GM12878 (cell line): ENCODE measurements around the gene SMO. TPM values are rescaled to one million over a fixed set of nuclear protein-coding genes. Genes with fewer than 3 reads are reported as not detected.

Experiments used
- CREB1 ChIP-seq: IDR thresholded peaks from 2 replicates; pipeline ENCODE4 v1.6.1; 2012; ENCODE audit warnings: low read depth, mild to moderate bottlenecking, inconsistent platforms
- DPF2 ChIP-seq: fragments of 450-650 bp; IDR thresholded peaks from 2 replicates; pipeline ENCODE4 v1.6.1; 2017; ENCODE audit warnings: mild to moderate bottlenecking
- POLR2AphosphoS5 ChIP-seq: IDR thresholded peaks from 2 replicates; pipeline ENCODE4 v1.6.1; 2011; ENCODE audit warnings: mild to moderate bottlenecking, low read length, inconsistent platforms
- POU2F2 ChIP-seq: IDR thresholded peaks from 3 replicates; pipeline ENCODE4 v1.6.1; 2011; ENCODE audit warnings: low read depth, mild to moderate bottlenecking, low read length, borderline replicate concordance
- REST ChIP-seq: IDR thresholded peaks from 2 replicates; pipeline ENCODE4 v1.6.1; 2012; ENCODE audit warnings: mild to moderate bottlenecking, low read depth, low read length
- RFX5 ChIP-seq: IDR thresholded peaks from 2 replicates; pipeline ENCODE4 v1.6.1; 2011; ENCODE audit warnings: low read depth, low read length, improper control_type of control experiment
- SREBF2 ChIP-seq: IDR thresholded peaks from 2 replicates; pipeline ENCODE4 v1.6.1; 2012; ENCODE audit warnings: mild to moderate bottlenecking, low read length
- ZNF217 ChIP-seq: fragments of 450-650 bp; IDR thresholded peaks from 2 replicates; pipeline ENCODE4 v1.6.1; 2017; ENCODE audit warnings: antibody characterized with exemption, mild to moderate bottlenecking
- polyA plus RNA-seq, 11 experiments: library from polyadenylated mRNA; depleted of rRNA in 4 of 11; unstranded in 6 of 11; stranded (reverse) in 5 of 11; fragments of >200 nt; fragmentation: Nextera tagmentation in 4 of 11; fragmentation: Illumina TruSeq in 1 of 11; extraction: Ambion mirVana in 4 of 11; extraction: Trizol in 1 of 11; gene quantifications; 1 replicate in 1 of 11; 2 replicates in 10 of 11; pipeline versions ENCODE4 v1.2.1 to v1.2.3, GENCODE V29; 2011 to 2016; ENCODE audit warnings: inconsistent platforms in 2 of 11, missing spikeins in 2 of 11, low read depth in 1 of 11
- total RNA-seq, 4 experiments: library from RNA; depleted of rRNA in 3 of 4; stranded (reverse); fragments of >200 nt in 3 of 4; fragmentation: Illumina TruSeq in 1 of 4; extraction: Trizol in 1 of 4; gene quantifications; 2 replicates each; pipeline versions ENCODE4 v1.2.1 to v1.2.3, GENCODE V29; 2013 to 2021

Gene SMO
- total and polyA plus RNA-seq, 10 of the 15 experiments (the other 5 are each of a cell fraction or from before 2014, with no cell fraction given): 0.40 to 11.2 (median 2.6) TPM

DNA sequence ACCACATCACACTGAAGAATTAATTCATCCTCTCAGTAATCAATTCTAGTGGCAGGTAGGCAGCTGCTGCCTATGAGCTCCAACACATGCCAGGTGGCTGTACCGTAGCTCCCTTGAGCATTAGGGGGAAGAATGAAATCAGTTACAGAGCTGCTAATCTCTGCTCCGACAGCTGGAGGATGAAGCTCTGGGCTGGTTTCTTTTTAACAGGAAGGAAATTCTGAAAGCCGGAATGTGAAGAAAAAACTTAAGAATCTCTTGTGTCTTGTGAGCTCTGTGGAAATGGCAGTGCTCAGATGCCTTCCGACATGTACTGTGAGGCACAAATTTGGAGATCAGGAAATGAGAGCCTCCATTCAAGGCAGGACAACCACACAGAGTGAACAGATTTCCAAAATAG lies 33.6 kb downstream of the SMO start (continued):
- TF ChIP-seq POU2F2: no peak
- no peak for TF ChIP-seq DPF2
- TF ChIP-seq RFX5: no peak
- TF ChIP-seq POLR2AphosphoS5: no peak
- TF ChIP-seq REST: no peak
- no peak for TF ChIP-seq ZNF217
- no peak for TF ChIP-seq CREB1
- no peak for TF ChIP-seq SREBF2
